ENCODE measurements around the gene TLK1.

DNA sequence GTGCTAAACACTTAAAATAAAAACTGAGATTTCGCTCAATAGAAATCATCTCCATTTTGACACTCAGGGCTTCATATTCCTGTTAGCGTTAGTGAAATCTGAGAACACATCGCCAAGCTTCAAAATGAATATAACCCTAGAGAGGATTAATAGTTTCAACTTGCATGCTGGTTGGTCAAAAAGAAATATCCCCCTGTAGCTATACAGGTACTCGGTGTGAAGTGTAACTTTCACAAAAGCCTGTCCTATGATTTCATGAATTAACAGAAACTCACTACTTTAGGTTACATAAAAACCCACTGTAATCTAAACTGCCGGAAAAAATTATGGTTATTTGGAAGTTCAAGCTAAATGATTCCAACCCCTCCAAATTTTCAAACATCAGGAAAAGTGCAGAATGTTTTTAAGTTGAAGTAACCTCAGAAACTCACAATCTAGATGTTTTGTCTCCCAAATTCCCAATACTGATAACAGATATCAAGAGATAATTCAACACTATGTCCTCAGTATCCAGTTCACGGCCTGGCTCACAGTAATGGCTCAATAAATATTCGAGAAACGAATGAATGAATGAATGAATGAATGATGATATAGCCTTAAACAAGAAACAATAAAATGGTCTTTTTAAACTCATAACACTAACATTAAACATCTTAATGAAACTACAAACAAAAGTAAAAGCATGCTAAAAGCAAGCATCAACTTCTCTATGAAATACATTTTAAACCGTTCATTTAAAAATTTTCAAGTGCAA lies 2.5 kb downstream of the TLK1 start:
- TF ChIP-seq, protein P1, sequence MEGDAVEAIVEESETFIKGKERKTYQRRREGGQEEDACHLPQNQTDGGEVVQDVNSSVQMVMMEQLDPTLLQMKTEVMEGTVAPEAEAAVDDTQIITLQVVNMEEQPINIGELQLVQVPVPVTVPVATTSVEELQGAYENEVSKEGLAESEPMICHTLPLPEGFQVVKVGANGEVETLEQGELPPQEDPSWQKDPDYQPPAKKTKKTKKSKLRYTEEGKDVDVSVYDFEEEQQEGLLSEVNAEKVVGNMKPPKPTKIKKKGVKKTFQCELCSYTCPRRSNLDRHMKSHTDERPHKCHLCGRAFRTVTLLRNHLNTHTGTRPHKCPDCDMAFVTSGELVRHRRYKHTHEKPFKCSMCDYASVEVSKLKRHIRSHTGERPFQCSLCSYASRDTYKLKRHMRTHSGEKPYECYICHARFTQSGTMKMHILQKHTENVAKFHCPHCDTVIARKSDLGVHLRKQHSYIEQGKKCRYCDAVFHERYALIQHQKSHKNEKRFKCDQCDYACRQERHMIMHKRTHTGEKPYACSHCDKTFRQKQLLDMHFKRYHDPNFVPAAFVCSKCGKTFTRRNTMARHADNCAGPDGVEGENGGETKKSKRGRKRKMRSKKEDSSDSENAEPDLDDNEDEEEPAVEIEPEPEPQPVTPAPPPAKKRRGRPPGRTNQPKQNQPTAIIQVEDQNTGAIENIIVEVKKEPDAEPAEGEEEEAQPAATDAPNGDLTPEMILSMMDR (IDR thresholded peaks at IDR 0.05), result no peak
- TF ChIP-seq POLR2A (IDR thresholded peaks at IDR 0.05), result no peak

All from thyroid gland (tissue), 4 donors.